SU-DHL-6 (cell line): ENCODE measurements around the gene ATF7IP.

Source experiments
- H2AFZ ChIP-seq: fragments of 200-600 bp; sonication (generic); 2 replicates; pipeline ENCODE4 v1.6.1; 2014; ENCODE audit warnings: low read depth, mild to moderate bottlenecking, moderate library complexity, mixed read lengths, antibody characterized with exemption, low read length; ENCODE audit not compliant: severe bottlenecking
- H3F3A ChIP-seq: fragments of 200-600 bp; shearing (Covaris generic); 2 replicates; pipeline ENCODE4 v1.6.0; 2016; ENCODE audit warnings: antibody characterized with exemption, mild to moderate bottlenecking; ENCODE audit not compliant: insufficient read depth
- H3K27ac ChIP-seq: fragments of 200-600 bp; sonication (generic); 2 replicates; pipeline ENCODE4 v1.5.1; 2016; ENCODE audit warnings: low read depth, mild to moderate bottlenecking, low read length, moderate library complexity, mixed read lengths
- H3K27me3 ChIP-seq: fragments of 200-600 bp; sonication (generic), shearing (Covaris generic); 2 replicates; pipeline ENCODE4 v1.6.0; 2014; ENCODE audit warnings: mild to moderate bottlenecking, low read length
- H3K36me3 ChIP-seq: fragments of 200-600 bp; sonication (generic); 2 replicates; pipeline ENCODE4 v1.6.1; 2014; ENCODE audit warnings: mild to moderate bottlenecking, low read length, mixed read lengths
- H3K4me2 ChIP-seq: fragments of 300-600, 200-600 bp; shearing (Covaris generic), sonication (generic); 2 replicates; pipeline ENCODE4 v1.6.0; 2014; ENCODE audit warnings: low read length, low read depth, mild to moderate bottlenecking; ENCODE audit not compliant: poor library complexity, severe bottlenecking
- H3K4me3 ChIP-seq: fragments of 200-600 bp; sonication (generic); 2 replicates; pipeline ENCODE4 v1.5.1; 2014; ENCODE audit warnings: antibody characterized with exemption, low read length, mild to moderate bottlenecking, mixed read lengths; ENCODE audit not compliant: insufficient read depth, poor library complexity, severe bottlenecking
- H3K79me2 ChIP-seq: fragments of 200-600 bp; sonication (generic); 2 replicates; pipeline ENCODE4 v1.6.1; 2014; ENCODE audit warnings: mild to moderate bottlenecking, low read length, moderate library complexity; ENCODE audit not compliant: insufficient read depth
- H3K9ac ChIP-seq: fragments of 200-600 bp; sonication (generic); 2 replicates; pipeline ENCODE4 v1.7.0; 2014; ENCODE audit warnings: mild to moderate bottlenecking, low read length
- H3K9me2 ChIP-seq: fragments of 200-600 bp; sonication (generic); replicated peaks from 2 replicates; pipeline ENCODE4 v1.6.1; 2014; ENCODE audit warnings: low read length; ENCODE audit not compliant: insufficient read depth
- H3K9me3 ChIP-seq: fragments of 200-600 bp; sonication (generic); 2 replicates; pipeline ENCODE4 v1.6.1; 2014; ENCODE audit warnings: low read length, mixed read lengths; ENCODE audit not compliant: insufficient read depth
- H4K20me1 ChIP-seq: fragments of 200-600 bp; sonication (generic); 2 replicates; pipeline ENCODE4 v1.6.1; 2014; ENCODE audit warnings: low read depth, mild to moderate bottlenecking, antibody characterized with exemption, low read length, moderate library complexity, mixed read lengths
- CTCF ChIP-seq: fragments of 200-600 bp; sonication (generic); IDR thresholded peaks from one replicate; pipeline ENCODE4 v1.5.1; 2017; ENCODE audit warnings: antibody characterized with exemption, mild to moderate bottlenecking, low read length, moderate library complexity; ENCODE audit not compliant: insufficient read depth, poor library complexity, severe bottlenecking
- EZH2phosphoT487 ChIP-seq: fragments of 200-600 bp; sonication (generic), shearing (Covaris generic); conservative IDR thresholded peaks from 2 replicates; pipeline ENCODE4 v1.6.1; 2018; ENCODE audit warnings: mild to moderate bottlenecking, antibody characterized with exemption, low read length, moderate library complexity, mixed read lengths

The ATF7IP gene

GRCh38 chr12:14418451-14418890 is 53.0 kb downstream of the ATF7IP start:
- Histone ChIP-seq H3K27ac (peak overlapping the region; percentile 44), H4K20me1 (no peaks in the 10 kb centered on the region), H3K27me3 (no peaks in the 10 kb centered on the region), H3F3A (peaks cover 5% of the 10 kb centered on the region; the same call in 1 of the 2 replicates), H3K4me3 (no peak overlapping the region), H3K79me2 (peaks cover 95% of the 10 kb centered on the region), H3K4me2 (peak overlapping the region; percentile 33), H3K9me3 (no peaks in the 10 kb centered on the region), H3K36me3 (peaks cover 4% of the 10 kb centered on the region; the same call in 1 of the 2 replicates), H3K9ac (no peak overlapping the region), H2AFZ (no peak overlapping the region), H3K9me2 (no peaks in the 10 kb centered on the region)
- no peak for TF ChIP-seq EZH2phosphoT487
- TF ChIP-seq CTCF, result no peak

DNA sequence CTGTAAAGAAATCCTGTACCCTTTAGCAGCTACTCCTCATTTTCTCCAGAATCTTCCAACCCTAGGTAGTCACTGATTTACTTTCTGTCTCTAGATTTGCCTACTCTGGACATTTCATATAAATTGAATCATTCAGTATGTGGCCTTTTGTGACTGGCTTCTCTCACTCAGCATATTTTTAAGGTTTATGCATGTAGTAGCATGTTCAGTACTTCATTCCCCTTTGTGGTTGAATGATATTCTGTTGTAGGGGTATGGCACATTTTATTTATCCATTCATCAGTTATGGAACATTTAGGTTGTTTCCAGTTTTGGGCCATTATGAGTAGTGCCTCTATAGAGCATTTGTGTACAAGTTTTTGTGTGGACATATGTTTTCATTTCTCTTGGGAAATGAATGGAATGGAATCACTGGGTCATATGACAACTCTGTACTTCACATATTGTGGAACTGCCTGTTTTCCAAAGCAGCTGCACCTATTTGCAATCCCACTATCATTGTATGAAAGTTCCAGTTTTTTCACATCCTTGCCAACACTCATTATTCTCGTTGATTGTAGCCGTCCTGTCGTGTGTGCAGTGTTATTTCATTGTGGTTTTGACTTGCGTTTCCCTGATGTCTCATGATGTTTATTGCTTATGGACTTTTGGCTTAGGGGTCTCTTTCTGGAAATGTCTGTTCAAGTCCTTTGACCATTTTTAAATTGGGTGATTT is 57.2 kb downstream of the ATF7IP start:
- Histone ChIP-seq H2AFZ (no peak overlapping the region), H3K9me3 (no peaks in the 10 kb centered on the region), H3K27me3 (no peaks in the 10 kb centered on the region), H3K9me2 (no peaks in the 10 kb centered on the region), H3K4me2 (no peak overlapping the region), H4K20me1 (no peaks in the 10 kb centered on the region), H3K4me3 (no peak overlapping the region), H3K79me2 (peaks cover 97% of the 10 kb centered on the region), H3K36me3 (peaks cover 19% of the 10 kb centered on the region; the same call in 1 of the 2 replicates), H3K9ac (no peak overlapping the region), H3K27ac (no peak overlapping the region), H3F3A (no peaks in the 10 kb centered on the region; the same call in 1 of the 2 replicates)
- no peak for TF ChIP-seq CTCF
- TF ChIP-seq EZH2phosphoT487, result no peak

GRCh38 chr12:14424545-14424944 is 59.1 kb downstream of the ATF7IP start:
- Histone ChIP-seq H3K36me3 (peaks cover 22% of the 10 kb centered on the region; the same call in 1 of the 2 replicates), H3K79me2 (peaks cover 98% of the 10 kb centered on the region), H3K9me3 (no peaks in the 10 kb centered on the region), H2AFZ (no peak overlapping the region), H3K27me3 (no peaks in the 10 kb centered on the region), H3K9ac (no peak overlapping the region), H3K9me2 (no peaks in the 10 kb centered on the region), H3K4me2 (no peak overlapping the region), H3F3A (no peaks in the 10 kb centered on the region; the same call in 1 of the 2 replicates), H3K27ac (no peak overlapping the region), H4K20me1 (no peaks in the 10 kb centered on the region), H3K4me3 (no peak overlapping the region)
- TF ChIP-seq CTCF (no peak), EZH2phosphoT487 (no peak)
